GM21526 (cell line): ENCODE measurements around the gene KCNE1.
"Not testable (repeated sequence)": the region's sequence is repeated elsewhere in the genome, so short reads cannot be mapped to it uniquely, and the experiment has no call there.

Source experiments
- ATAC-seq: cut with Tn5 transposase; IDR thresholded peaks from one replicate; pipeline ENCODE4 v1.9.1; 2021; ENCODE audit warnings: moderate library complexity; ENCODE audit not compliant: unreplicated experiment, low FRiP score

Gene KCNE1

DNA sequence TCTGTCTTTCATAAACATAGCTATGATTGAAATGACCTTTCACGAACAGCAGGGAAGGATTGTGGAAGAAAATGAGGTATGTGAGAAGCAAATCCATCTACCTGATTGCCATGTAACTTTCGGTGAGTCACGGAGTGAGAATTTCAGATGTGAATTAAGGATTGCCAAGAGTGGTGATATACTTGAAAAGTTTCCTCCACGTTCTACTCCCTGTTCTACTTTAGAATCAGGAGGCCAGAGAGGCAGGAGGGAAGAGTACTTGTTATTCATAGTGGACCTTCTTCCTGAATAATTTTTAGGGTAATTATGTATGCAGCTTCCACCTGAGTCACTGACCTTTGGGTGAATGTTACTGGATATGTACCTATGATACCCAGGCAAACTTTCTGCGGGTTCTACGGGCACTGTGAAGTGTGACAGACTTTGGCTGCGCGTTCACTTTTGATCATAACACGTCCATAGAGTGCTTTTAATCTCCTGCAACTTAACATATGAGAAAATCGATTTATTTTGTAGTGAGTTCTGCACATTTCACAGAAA is 2.6 kb upstream of the KCNE1 start:
- ATAC-seq: no peak

DNA sequence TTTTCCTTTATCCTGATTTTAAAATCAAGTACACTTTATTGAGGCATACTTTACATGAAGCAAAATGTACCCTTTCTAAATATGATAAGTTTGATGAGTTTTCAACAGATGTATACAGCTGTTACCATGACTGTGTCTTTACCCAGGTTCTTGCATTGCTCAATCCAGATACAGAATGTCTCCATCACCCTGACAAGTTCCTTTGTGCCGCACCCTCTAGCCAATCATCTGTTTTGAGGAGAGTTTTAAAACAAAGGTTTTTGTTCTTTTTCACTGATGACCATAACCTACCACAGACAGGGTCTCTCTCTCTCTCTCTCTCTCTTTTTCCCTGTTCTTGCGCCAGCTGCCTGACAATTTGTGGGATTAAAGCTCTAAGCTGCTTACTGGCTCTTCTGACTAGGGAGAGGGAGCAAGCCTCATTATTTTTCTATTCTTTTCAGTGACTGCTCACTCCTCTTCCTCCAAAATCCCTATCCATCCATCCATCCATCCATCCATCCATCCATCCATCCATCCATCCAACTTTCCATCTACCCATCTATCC is 1.2 kb upstream of the KCNE1 start:
- ATAC-seq: no peak

DNA sequence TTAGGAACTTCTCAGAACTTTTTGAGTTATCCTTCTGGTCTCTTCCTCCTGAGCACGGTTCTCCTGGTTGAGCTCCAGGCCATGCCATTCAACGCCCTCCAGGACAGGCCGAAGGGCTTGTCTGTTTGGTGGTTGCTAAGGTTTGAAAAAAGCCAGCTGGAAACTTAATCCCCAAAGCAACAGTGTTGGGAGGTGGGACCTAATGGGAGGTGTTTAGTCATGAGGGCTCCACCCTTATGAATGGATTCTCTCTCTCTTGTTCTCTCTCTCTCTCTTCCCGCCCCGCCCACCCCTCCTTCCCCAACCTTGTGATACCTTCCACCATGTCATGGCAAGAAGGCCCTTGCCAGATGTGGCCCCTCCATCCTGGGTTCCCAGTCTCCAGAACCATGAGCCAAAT is 829 bp downstream of the KCNE1 start:
- no peak for ATAC-seq

DNA sequence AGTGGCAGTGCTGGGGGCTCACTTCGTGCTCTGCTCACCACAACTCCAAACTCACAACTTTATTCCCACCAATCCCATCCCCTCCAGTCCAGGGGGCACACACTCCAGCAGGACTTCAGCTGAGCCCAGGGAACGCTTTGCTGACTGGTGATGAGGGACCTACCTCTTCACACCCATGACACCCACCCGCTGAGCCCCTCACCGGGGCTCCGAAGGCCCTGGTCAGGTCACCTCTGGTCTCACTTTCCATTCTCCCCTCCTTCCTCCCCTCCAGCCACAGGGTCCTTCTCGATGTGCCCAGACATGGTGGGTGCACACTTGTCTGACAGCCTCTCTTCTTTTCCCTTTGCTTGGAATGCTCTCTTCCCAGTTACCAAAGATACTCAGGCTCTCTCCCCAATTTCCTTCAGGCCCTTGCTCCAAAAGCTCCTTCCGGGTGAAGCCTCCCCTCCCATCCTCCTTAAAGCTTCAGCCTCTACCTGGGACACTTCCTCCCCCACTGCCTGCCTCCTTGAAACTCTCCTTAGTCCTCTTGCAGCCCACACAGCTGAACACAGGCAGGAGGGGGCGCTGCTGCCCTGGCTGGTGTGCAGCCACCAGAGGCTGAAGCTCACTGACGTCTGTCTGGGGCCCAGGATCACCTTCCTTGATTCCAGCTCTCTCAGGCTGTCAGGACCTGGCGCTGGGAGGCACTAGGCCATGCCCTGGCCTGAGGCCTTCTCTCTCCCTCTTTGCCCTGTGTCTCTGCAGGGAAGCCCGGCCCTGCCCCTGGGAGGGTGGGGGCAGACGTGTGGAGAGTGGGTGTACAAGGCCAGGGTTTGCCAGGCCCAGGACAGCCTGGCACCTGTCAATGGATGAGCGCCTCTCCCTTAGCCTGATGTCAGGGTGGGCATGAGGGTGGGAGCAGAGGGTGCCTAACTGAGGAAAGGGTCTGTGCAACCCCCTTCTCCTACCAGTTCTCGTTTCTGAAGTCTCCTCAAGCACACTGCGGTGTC is 1.6 kb downstream of the KCNE1 start:
- ATAC-seq: no peak

DNA sequence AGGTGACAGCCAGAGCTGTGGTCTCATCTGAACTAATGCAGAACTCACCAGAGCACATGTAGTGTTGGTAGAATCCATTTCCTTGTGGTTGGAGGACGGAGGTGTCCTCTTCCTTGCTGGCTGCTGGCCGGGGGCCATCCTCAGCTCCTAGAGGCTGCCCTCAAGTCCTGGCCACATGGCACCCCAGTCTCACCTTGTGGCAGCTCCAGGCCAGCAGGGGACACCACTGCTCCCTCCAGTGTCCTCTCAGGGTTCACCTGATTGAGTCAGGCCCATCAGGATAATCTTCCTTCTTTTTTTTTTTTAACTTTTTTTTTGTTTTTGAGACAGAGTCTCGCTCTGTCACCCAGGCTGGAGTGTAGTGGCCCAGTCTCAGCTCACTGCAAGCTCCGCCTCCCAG is 2.9 kb downstream of the KCNE1 start:
- no peak for ATAC-seq

DNA sequence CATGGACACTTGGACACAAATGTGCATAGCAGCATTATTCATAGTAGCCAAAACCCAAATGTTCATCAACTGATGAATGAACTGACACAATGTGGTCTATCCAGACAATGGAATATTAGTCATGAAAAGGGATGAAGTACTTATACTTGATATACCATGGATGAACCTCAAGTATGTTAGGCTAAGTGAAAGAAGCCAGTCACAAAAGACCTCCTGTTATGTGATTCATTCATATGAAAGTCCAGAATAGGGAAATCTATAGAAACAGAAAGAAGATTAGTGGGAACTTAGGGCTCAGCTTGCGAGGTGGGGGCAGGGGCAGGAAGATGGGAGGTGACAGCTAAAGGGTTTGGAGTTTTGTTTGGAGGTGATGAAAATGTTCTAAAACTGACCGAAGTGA is 7.4 kb downstream of the KCNE1 start:
- ATAC-seq: no peak

DNA sequence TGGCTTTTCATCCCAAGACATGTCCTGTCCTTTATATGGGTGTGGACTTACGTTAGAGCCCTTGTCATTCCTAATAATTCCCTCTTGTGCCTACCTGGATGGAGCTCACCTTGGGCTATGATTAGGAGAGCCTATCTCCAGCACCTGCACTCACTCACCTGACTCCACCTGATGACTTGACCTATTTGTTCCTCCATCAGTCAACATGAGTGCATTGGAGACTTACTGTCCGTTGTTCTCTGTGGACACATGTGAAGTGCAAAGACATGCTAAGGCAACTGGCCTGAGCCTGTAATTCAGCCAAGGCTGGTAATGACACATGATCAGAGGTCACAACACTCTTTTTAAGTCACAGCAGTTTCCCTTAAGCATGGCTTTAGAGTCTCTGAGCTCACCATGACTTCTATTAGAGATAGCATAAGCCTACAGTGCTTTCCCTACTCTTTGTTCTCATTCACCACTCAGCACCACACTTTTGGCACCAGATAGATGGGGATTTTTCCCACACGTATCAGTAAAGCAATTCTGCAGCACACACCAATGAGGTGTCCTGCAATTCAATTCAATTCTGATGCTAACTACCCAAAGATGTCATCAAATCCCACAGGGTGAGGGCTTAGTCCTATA is 9.4 kb downstream of the KCNE1 start:
- ATAC-seq: no peak

DNA sequence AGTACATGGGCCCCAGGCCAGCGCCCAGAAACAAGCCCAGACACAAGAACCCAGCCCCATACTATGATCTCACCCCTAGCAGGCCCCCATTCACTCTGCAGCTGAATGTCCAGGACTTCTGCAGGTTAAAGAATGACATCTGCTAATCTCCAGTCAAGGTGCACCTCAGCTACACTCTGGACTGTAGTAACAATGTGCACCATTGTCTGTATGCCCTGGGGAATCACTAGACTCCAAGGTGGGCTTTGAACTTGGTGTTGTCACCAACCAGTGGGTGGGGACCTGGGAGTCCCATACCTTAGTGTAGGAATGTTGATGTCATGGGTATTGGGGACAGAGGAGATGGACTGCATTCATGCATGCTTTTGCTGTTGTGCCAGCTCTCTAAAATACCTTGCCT is 10.3 kb downstream of the KCNE1 start:
- ATAC-seq: no peak

DNA sequence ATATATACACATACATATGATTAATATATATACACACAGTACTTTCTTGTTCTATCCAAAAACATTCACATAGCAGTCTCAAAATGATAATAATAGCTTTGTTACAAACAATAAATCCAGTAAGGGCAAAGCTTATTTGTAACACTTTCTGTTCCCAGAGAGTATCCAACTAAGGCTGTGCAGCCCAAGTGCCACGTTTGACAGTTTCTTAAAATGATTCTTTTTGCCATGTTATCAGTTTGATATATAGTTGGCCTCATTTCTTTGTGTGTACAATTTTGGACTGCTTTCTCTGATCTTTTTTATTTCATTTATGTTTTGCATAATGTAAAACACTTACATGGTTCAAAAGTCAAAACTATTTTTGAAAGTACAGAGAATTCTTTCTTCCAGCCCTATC is 11.8 kb downstream of the KCNE1 start:
- ATAC-seq: no peak

DNA sequence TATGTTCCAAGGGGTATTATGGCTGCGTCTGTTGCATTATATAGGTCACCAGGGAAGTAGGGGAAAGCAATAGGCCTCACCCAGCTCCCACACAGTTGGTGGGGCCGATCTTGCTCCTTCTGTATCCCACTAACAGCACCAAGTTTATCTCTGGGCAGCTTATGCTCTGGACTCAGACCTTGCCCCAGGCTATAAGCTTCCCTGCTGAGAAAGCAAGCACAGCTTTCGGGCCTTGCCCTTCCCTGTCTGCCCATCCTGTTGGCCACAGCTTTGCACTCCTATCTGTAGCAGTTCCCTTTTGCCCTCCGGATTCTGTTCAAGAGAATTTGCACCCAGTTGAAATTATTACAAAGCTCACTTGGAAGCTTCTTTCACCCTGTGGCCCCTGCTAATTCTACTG is 12.9 kb downstream of the KCNE1 start:
- no peak for ATAC-seq

DNA sequence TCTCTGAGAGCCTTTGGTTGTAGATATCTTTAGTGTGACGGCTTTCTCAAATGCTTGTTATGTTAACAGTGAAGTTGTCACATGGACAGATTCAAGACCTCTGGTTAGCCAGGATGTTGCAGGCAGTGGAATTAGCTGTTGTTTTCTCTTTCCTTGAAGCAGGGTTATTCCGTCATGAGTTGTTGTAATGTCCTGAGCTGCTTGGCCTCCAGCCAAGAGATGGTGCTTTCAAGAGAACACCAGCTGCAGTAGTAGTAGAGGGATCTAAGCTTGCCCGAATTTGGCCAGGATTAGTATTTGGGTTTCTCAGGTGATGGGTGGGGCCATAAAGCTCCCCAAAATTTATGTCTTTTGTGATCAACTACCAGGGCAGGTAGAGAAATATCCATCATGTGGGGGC is 13.4 kb downstream of the KCNE1 start:
- no peak for ATAC-seq

DNA sequence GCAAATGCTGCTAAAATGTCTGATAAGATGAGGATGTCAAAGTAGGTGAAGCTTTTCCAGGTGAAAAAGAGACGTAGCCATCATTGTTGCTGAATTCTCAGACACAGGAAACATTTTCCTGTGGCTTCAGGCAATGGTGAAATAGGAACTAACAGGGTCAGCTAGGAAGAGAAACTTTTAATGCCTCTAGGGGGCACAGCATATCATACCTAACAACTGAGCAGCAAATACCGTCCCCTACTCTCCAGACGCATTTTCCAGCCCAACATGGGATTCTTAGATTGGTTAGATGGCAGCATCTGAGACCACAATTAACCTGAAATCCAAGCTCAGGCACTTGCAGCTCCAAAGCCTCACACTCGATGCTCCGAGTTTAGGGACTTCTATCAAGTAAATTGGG is 28.2 kb downstream of the KCNE1 start:
- ATAC-seq: not testable (repeated sequence)

DNA sequence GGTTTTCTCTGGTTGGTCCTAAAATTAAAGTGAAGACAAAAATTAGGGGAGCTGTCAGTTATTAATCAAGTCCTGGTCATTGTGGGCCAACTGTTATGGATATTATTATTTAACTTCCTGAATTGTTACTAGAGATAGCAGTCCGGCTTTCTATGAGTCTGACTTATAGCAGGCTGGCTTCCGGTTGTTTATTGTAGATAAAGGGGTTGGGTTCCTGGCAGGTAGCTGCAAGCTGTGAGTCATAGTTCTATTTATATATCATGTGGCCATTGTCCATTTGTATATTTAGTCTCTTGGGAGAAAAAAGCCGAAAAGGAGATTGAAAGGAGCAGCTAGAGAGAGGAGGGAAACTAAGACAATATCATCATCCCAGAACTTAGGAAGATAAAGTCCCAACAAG is 28.6 kb downstream of the KCNE1 start:
- not testable (repeated sequence) for ATAC-seq

DNA sequence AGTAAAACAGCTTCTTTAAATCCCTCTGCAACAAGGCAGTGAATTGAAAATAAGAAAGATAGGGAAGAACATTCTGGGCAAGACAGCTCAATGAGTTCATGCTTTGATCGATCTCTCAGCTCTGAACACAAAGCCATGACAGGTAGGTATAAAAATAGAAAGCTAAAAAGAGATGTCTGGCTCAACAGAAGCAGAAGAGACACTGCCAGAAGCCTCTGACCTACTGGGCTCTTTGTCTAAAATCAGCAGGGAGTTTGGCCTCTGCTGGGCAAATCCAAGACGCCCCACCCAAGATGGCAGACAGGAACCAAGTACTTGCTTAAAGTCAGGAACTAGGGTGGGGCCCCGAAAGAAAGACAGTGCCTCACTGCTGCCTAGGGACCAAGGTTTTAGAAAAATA is 44.7 kb downstream of the KCNE1 start:
- ATAC-seq: not testable (repeated sequence)

DNA sequence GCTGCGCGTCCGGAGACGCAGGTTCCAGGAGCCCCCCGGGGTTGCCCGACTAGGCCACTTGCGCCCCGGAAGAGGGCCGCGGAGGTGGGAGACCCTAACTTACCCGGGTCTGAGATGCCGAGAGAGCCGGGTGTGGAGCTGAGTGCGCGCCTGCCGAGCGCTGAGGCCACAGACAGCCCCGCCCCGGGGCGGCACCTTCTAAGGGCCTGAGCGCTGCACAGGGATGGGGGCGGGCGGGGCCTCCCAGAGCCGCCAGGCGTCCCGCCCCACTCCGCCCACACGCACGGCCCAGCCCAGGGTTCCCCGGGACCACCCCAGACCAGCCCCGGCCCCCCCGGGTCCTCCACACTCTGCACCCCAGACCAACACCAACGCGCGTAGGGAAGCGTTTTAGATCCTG is 52.6 kb downstream of the KCNE1 start:
- not testable (repeated sequence) for ATAC-seq

DNA sequence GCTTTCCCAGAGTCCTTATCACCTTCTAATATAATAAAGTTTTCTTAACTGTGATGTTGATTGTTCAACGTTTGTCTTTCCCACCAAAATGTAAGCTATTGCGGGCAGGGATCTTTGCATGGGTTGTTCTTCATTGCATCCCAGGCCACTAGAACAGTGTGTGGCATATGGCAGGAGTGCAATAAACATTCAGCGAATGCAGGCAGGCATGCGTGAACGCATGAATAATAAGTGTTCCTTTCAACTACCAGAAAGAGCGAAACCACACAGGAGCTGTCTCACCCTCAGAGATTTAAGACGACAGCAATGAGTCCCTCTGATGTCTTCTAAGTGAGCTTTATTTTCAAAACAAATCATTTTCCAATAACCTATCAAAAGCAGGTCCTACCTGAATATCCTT is 53.7 kb downstream of the KCNE1 start:
- not testable (repeated sequence) for ATAC-seq

DNA sequence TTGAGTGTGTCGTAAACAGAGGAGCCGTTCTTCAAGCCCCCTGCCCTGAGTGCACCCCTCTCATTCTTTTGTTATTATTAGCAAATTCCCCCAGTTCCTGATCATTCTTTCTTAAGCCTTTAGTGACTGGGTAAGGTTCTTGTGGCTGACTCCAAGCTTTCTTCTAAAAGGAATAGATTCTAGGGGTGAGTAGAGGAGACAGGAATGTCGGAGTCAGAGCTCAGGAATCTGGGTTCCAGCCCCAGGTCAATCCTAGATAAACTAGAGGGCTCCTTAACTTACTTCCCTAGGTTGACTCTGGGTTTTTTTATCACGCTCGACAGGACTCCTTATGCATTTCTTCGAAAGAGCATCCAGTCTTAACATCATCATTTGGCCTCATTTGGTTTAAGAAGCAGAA is 55.8 kb downstream of the KCNE1 start:
- not testable (repeated sequence) for ATAC-seq

DNA sequence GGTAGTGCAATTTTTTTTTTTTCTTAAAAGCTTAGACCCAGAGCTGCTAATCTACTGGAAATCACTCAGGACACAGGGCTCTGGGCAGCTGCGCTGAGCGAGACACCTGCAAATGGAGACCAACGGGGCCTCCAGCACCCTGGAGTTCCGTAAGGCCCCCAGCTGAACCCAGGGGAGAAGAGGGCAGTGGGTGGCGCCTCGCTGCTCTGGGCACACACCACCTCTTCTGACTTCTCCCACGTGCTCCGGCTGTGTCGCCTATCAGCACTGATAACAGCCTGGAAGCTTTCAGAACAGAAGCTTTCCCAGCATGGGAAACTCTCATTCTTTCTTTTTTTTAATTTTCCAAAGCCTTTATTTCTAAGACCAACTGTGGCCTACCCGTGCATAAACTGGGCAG is 56.4 kb downstream of the KCNE1 start:
- ATAC-seq: not testable (repeated sequence)

DNA sequence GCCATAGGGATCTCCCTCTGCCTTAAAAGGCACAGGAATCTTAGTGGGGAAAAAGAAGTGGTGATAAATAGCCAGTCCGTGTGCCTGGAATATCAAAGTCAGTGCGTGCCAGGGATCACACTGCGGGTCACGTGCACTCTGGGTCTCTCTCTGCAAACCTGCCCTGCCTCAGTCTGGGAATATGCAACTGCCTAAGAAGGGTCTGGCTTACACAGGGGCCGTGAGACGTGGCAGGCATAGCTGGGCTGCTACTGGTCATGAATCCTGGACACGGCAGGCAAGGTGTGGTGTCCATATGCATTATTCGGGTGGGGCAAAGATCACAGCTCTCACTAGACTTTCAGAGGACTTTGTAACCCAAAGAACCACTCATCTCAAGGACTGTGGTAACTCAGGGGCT is 65.0 kb downstream of the KCNE1 start:
- not testable (repeated sequence) for ATAC-seq

DNA sequence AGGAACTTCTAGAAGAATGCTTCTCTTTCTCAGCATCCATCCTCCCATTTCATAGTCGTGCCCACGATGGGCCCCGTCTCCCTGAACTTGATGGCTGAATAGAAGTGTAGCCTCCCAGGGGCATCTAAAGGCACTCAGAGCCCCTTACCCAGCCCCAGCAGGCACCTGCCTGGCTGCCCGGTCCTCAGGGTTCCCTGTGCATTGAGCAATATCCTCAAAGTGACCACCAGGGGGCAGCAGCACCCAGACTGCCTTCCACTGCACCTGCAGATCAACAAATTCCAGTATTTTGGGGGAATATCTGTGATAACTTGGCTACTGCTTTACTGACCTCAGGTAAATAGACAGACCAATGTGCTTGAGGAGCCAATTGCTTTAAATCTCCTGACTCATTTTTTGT is 68.5 kb downstream of the KCNE1 start:
- not testable (repeated sequence) for ATAC-seq

DNA sequence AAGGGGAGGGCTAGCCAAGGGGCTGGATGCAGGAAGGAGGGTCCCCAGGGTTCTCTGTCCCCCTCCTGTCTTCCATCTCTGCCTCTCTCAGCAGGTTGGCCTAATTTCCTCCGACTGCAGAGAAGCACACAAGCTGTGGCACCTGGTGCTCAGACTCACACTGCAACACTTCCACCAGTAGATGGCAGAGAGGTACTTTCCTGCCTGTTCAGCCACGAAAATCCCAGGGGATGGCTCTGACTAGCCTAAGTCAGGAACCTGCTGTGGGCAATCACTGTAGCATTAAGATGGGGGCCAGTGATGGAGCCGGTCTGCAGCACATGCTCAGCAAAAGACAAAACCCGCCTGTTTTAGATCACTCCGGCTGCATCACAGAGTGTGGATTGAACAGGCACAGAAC is 82.3 kb downstream of the KCNE1 start:
- ATAC-seq: not testable (repeated sequence)
